A673 (cell line): Measurements from ENCODE around the gene WWTR1. TPM values are rescaled to one million over a fixed set of nuclear protein-coding genes. Genes with fewer than 3 reads are reported as not detected.

Source experiments
- BruUV-seq: library from RNA; stranded (reverse); fragments of 400-500 nt; replicated peaks from 2 replicates; lab custom pipeline; 2021; lab: Mats Ljungman, UMichigan
- CTCF ChIA-PET: fragments of 300-600 bp; sonication (Branson Sonifier 250); formaldehyde crosslinking; loops from one replicate; lab custom pipeline; 2022; ENCODE audit warnings: antibody characterized with exemption; lab: Charles Lee
- POLR2A ChIA-PET: fragments of 300-600 bp; sonication (Branson Sonifier 250); formaldehyde crosslinking; loops from one replicate; lab custom pipeline; 2022; ENCODE audit warnings: antibody characterized with exemption; ENCODE audit not compliant: low non-redundant PET; lab: Charles Lee
- DNase-seq: peaks from one replicate; pipeline ENCODE4 v3.0.0-alpha.2; 2015; ENCODE audit warnings: low spot score
- H3K27ac ChIP-seq: fragments of 200-600 bp; sonication (generic); 2 replicates; pipeline ENCODE4 v1.5.1; 2016; ENCODE audit warnings: mixed run types, low read depth, mild to moderate bottlenecking, mixed read lengths, antibody characterized with exemption, low read length; ENCODE audit not compliant: poor library complexity, severe bottlenecking
- H3K27me3 ChIP-seq: fragments of 200-600 bp; sonication (generic); replicated peaks from 2 replicates; pipeline ENCODE4 v1.6.1; 2017; ENCODE audit warnings: mixed run types, low read depth, mild to moderate bottlenecking, mixed read lengths, antibody characterized with exemption, low read length; ENCODE audit not compliant: insufficient read depth, poor library complexity
- H3K36me3 ChIP-seq: fragments of 200-600 bp; sonication (generic); 2 replicates; pipeline ENCODE4 v1.6.1; 2016; ENCODE audit warnings: mixed run types, mild to moderate bottlenecking, mixed read lengths, antibody characterized with exemption, low read length; ENCODE audit not compliant: insufficient read depth, poor library complexity, severe bottlenecking
- H3K4me1 ChIP-seq: fragments of 200-600 bp; sonication (generic); 2 replicates; pipeline ENCODE4 v1.6.1; 2017; ENCODE audit warnings: mixed run types, mild to moderate bottlenecking, mixed read lengths, antibody characterized with exemption, low read length; ENCODE audit not compliant: insufficient read depth, poor library complexity, severe bottlenecking
- H3K4me3 ChIP-seq: fragments of 200-600 bp; sonication (generic); 2 replicates; pipeline ENCODE4 v1.5.1; 2016; ENCODE audit warnings: low read depth, mixed run types, mild to moderate bottlenecking, mixed read lengths, low read length; ENCODE audit not compliant: poor library complexity, severe bottlenecking
- H3K9me3 ChIP-seq: fragments of 200-600 bp; sonication (generic); 2 replicates; pipeline ENCODE4 v1.6.1; 2016; ENCODE audit warnings: mixed run types, low read depth, mild to moderate bottlenecking, mixed read lengths, antibody characterized with exemption, low read length; ENCODE audit not compliant: poor library complexity, severe bottlenecking
- CTCF ChIP-seq: fragments of 300-800, 200-600 bp; sonication (generic); conservative IDR thresholded peaks from 2 replicates; pipeline ENCODE4 v1.5.1; 2017; ENCODE audit warnings: low read depth, mild to moderate bottlenecking, antibody characterized with exemption, low read length, moderate library complexity, mixed read lengths
- EZH2 ChIP-seq: fragments of 200-600 bp; sonication (generic); IDR thresholded peaks from 2 replicates; pipeline ENCODE4 v1.6.1; 2017; ENCODE audit warnings: borderline replicate concordance, low read depth, mild to moderate bottlenecking, mixed read lengths, antibody characterized with exemption, low read length; ENCODE audit not compliant: poor library complexity, severe bottlenecking
- intact Hi-C: fragments of 100-400 bp; cut with micrococcal nuclease; formaldehyde crosslinking; loops from one replicate; pipeline ENCODE4 v1.10.0; 2022; ENCODE audit not compliant: unreplicated experiment
- total RNA-seq: library from RNA; stranded (reverse); gene quantifications from 2 replicates; pipeline ENCODE4 v1.2.3, GENCODE V29; 2021

Gene WWTR1
- total RNA-seq, 1 experiment from 2014 or later = 76.8 TPM

GRCh38 chr3:149609595-149609994 lies 48.2 kb downstream of the WWTR1 start:
- no peak for TF ChIP-seq CTCF
- no peak for TF ChIP-seq EZH2
- intact Hi-C loops = loop anchor here (10.0 kb wide), 1 partner anchor 45 kb away; the partner anchor contains the start of gene WWTR1
- ChIA-PET POLR2A (no interaction called here), CTCF (no interaction called here)
- no peak overlapping the region for H3K4me3 ChIP-seq
- no peak overlapping the region for H3K27ac ChIP-seq
- H3K4me1 ChIP-seq = peaks cover 49% of the 10 kb centered on the region
- DNase-seq = no peak
- no peaks in the 10 kb centered on the region for H3K9me3 ChIP-seq
- H3K36me3 ChIP-seq = no peaks in the 10 kb centered on the region
- no TSS peak for BruUV-seq
- no peaks in the 10 kb centered on the region for H3K27me3 ChIP-seq

DNA sequence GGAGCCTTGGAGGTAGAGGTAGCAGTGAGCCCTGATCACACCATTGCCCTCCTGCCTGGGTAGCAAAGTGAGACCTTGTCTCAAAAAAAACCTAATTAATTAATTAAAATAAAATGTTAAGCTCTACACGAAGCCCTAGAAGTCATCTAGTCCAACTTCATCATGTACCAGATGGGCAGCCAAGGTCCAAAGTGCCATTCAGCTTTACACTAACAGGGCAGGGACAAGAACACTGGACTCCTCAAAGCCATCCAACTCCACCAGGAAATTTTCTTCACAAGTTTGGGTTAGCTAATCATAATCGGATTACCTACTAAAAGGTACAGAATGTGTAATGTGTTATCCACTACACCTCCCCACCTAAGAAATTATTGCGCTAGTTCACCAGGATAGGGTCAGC lies 48.8 kb downstream of the WWTR1 start:
- Histone ChIP-seq H3K4me1 (peaks cover 55% of the 10 kb centered on the region), H3K36me3 (no peaks in the 10 kb centered on the region), H3K4me3 (no peak overlapping the region), H3K27ac (no peak overlapping the region), H3K9me3 (no peaks in the 10 kb centered on the region), H3K27me3 (no peaks in the 10 kb centered on the region)
- ChIA-PET POLR2A (no interaction called here), CTCF (no interaction called here)
- BruUV-seq = no TSS peak
- DNase-seq = no peak
- intact Hi-C loops = loop anchor here (10.0 kb wide), 1 partner anchor 46 kb away; the partner anchor contains the start of gene WWTR1
- TF ChIP-seq CTCF (no peak), EZH2 (no peak)

- H3K4me3 ChIP-seq = no peak overlapping the region
- no peaks in the 10 kb centered on the region for H3K9me3 ChIP-seq
- H3K27me3 ChIP-seq = no peaks in the 10 kb centered on the region
- no peak overlapping the region for H3K27ac ChIP-seq
- BruUV-seq = no TSS peak
- POLR2A ChIA-PET = no interaction called here
- no peak for DNase-seq
- CTCF ChIA-PET = no interaction called here
- no peak for TF ChIP-seq CTCF
- TF ChIP-seq EZH2 = no peak
- intact Hi-C loops = loop anchor here (10.0 kb wide), 1 partner anchor 49 kb away; the partner anchor contains the start of gene WWTR1
- H3K4me1 ChIP-seq = peaks cover 67% of the 10 kb centered on the region
- H3K36me3 ChIP-seq = no peaks in the 10 kb centered on the region
These were observed 51.9 kb downstream of the WWTR1 start for GRCh38 chr3:149605902-149606301.
